NCI-H510A (cell line): ENCODE measurements around the gene SIAE.
"Not testable (repeated sequence)": the region's sequence is repeated elsewhere in the genome, so short reads cannot be mapped to it uniquely, and the experiment has no call there.

Source experiments
- DNase-seq: peaks from one replicate; lab custom pipeline; 2025; lab: John Stamatoyannopoulos, UW

SIAE gene

DNA sequence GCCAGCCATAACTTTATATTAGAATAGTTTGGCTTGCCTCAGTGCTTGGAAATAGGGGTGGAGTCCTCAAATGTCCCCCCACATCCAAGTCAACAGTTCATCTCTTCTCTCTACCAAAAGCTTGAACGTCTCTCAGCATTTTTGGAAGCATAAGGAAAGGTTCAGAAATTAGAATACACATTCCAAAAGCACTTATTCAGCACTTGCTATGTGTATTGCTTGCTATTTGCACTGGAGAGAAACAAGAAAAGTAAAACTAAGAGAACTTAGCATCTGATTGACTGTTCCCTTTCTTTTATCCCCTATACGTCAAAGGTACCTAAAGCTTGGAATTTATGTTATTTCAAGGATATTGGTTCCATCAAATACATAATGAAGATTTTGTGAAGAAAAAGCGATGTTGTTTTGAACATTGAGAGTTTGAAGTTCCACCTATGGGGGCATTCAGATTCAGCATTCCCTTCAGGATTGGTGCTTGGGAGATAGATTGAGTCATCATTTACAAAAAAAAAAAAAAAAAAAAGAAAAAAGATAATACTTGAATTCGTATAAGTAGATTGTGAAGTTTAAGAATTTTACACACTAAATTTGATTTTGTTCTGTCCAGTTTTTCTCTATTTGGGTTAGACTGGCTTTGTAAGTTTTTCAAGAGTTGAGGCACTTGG lies 49.5 kb downstream of the SIAE start:
- no peak for DNase-seq

DNA sequence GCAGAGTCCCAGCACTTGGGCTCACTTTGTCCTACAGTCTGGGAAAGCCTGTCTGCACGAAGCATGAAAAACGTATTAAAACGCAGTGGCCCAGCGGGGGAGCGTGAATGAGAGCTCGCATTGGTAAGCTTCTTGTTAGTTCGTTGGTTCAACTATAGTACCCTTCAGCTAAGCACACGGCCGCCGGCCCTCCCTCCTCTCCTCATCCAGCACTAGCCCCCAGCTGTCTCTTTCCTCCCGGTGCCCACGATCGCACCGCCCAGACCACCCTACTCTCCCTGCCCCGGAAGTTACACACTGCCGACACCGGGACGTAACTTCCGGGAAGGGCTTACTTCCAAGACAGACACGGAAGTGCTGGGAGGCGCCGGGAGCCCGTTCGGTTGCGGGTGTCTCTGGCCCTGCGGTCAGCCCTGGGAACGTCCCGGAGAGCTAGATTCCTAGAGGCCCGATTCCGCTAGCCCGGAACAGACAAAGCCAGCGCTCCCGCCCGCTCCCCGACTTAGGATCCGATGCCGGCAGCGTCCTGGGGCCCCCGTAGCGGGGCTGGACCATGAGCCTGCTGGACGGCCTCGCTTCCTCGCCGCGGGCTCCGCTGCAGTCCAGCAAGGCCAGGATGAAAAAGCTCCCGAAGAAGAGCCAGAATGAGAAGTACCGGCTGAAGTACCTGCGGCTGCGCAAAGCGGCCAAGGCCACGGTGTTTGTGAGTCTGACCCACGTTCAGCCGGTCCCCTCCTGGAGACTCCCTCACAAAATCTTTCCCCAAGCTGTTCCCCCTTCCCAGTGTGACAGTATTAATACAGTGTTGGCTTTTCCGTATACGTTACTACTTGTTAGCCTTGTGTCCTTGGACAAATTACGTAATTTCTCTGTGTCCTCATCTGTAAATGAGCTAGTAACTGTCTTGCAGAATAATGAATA lies 50.7 kb downstream of the SIAE start, which contains the start of gene TBRG1:
Gene TBRG1, plus strand, starts transcription at position 334 of the 921 bp plus-strand sequence. Its CDS starts 220 bp downstream, at position 554.
- peak; percentile 69 for DNase-seq

DNA sequence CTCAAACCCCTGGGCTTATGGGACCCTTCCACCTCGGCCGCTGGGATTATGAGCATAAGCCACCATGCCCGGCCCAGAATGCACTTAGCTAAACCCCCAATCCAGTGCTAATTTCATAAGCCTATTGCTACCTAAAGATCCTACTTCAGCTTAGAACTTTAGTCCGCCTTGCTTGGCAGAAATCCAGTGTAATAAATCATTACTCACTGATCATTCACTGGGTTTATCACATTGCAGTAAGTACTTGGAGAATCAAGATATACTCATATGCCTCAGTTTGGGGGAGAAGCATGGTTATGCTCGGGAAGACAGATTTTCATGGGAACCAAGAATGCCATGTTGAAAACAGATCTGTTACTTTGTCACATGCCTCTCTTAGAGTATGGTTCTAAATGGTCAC lies 54.7 kb downstream of the SIAE start:
- no peak for DNase-seq

DNA sequence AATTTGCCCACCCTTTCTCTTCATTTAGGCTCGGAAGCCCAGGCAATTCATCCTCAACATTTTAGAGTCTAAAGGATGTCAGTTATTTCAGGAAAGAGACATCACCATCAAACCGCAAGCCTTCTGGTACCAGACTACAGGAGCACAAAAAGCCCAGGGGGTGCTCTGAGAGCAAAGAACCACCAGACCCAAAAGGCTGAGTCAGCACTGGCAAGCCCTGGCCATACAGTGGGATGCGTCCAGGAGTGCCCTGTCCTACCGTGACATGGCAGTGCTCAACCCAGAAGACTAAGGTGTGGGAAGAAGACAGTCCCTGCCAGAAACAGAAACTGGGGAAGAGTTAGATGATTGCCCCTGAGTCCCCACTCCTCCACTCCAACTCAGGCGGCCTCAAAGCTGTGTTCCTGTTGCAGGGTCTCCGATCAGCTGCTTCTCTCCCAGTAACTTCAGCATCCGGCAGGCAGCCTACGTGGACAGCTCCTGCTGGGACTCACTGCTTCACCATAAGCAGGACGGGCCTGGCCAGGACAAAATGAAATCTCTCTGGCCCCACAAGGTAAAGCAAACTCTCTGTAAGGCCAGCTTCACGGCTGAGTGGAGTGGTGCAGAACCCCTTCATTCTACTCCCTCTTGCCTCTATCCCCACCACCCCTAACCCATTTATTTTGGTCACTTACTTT lies 60.8 kb downstream of the SIAE start:
- DNase-seq, result no peak

DNA sequence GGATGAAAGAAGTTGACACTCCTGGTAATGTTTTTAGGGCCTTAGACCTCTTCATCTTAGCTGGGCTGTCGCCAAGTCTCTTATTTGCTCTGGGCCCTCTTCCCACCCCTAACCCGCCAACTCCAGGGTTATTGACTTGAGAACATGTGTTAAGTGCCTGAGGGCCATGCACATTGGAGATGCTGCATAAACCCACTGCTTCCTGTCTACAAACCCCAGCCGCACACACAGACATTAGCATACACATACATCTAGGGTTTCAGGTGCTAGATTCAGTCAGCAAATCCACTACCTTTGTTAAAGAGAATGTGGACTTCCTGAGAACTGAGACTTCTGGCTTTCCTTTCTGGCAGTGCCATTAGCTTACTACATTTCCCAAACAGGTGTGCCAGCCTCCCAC lies 61.5 kb downstream of the SIAE start:
- DNase-seq, result no peak

DNA sequence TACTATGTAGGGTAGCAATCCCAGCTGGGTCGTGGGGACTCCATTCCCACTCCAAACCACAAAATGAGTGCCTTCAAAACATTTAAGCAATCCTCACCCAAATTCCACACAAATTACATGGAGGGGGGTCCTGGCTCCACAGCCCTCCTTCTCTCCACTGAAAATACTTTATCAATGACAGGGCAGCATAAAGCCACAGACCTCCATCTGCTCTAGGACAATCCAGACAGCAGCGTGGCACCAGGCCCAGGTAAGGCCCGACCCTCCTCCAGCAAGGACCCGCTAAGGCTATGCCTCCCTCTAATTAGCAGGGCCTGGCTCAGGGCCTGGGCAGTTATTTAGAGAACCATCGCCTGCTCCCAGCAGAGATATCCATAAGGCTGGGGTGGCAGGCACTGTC lies 62.5 kb downstream of the SIAE start, which contains the start of gene PANX3:
Gene PANX3, plus strand, starts transcription at position 365 of the 400 bp plus-strand sequence. CDS start 129 bp downstream, outside the sequence.
- no peak for DNase-seq

DNA sequence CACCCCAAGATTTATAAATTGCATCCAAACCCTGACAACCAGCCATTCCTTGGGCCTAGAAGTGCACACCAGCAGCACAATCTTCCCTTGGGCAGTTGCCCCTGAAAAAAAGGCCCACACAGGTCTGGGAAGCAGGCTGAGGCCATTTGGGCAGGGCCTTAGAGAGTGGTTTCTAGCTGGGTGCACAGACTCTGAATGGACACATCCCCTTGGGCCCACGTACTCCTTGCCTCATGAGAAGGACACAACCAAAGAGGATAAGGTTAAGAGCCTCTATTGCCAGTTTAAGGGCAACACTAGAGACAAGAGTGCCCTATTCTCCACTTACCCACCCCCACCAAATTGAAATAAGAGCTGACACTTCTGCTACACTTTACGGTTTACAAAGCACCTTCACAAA lies 63.2 kb downstream of the SIAE start:
- no peak for DNase-seq

DNA sequence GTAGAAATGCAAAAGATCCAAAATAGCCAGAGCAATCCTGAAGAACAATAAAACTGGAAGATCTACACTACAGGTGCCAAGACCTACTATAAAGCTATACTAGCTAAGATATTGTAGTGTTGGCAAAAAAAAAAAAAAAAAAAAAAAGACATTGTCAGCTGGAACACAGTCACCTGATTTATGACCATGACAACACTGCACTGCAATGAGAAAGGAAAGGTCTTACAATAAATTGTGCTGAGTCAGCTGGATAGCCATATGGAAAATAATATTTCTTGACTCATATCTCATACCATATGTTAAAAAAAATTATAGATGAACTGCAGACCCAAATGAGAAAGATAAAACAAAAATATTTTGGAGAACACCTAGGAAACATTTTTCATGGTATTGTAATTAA lies 65.4 kb downstream of the SIAE start:
- no peak for DNase-seq

DNA sequence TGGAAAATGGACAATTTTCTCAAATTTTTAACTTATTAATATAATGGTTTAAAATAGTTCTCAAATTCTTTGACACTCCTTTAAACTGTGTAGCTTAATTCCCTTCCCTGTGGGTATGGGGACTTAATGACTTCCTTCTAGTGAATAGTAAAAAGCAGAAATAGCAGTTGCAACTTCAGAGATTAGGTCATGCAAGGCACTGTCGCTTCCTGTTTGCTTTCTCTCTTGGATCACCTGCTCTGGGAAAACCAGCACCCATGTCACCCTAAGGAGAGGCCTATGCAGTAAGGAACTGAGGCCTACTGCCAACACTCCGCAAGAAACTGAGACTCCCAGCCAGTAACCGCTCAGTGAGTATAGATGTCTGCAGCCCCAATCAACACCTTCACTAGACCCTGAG lies 67.8 kb downstream of the SIAE start:
- DNase-seq, result no peak

DNA sequence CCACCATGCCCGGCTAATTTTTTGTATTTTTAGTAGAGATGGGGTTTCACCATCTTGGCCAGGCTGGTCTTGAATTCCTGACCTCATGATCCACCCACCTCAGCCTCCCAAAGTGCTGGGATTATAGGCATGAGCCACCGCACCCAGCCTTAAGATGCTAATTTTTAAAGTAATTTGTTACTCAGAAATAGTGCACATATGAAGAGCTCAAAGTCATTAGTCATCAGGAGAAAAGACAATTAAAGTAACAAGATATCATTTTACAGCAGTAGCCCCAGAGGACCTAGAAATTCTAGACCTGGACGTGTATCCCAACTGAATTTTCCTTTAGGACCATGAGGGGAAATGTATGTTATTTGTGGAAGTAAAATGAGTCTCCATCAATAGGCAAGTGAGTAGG lies 70.8 kb downstream of the SIAE start:
- not testable (repeated sequence) for DNase-seq

DNA sequence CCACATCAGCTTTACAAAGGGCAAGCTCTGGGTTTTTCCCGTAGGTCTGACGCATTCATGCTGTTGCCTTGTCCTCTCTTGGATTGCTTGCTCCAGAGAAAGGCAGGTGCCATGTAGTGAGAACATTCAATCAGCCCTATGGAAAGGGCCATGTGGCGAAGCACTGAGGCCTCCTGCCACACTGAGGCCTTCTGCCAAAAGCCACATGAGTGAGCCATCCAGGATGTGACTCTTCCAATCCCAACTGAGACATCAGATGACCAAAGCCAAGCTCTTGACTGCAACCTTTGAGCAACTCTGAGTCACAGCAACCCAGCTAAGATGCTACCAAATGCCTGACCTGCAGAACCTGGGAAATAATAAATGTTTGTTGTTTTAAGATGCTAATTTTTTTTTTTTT lies 71.3 kb downstream of the SIAE start:
- no peak for DNase-seq

DNA sequence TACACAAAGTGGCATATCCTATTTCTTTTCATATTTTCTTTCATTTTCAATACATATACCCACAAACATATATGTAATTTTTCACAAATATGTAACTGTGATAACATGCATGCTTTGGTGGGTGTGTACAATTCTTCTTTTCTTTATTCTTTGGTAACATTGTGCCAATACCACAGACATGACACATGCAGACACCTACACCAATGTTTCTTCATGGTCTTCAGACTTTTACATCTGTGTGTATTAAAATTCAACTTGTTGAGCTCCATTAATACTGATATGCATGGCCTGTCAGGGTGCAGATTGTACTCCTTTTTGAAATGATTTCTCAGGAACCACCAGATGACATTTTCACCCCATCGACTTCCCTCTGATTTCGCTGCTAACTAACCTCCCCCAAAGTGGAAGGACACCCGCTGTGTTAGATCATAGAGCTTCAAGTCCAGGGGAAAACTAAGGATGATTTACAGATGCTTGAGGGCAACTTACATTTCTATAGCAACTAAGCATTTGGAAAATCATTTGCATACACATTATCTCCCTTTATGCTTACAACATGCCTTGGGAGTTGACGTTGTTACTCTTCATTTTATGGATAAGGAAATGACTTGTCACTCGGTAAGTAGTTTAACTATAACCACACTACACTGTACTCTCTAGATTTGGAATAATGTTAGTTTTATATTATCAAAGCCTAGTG lies 72.8 kb downstream of the SIAE start:
- DNase-seq, result no peak

DNA sequence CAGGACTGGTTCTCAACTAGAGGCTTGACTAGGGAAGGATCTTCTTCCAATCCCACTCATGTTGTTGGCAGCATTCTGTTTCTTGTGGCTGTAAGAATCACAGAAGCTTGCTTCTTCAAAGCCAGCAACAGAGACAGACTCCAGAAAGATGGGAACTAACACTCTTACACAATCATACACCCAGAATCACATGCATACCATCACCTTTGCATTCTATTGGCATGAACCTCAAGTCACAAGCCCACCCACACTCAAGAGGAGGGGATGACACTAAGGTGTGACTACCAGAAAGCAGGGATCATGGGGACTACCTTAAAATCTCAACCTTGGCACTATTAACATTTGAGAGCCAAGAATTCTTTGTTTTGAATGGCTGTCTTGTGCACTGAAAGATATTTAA lies 75.9 kb downstream of the SIAE start:
- DNase-seq, result no peak

DNA sequence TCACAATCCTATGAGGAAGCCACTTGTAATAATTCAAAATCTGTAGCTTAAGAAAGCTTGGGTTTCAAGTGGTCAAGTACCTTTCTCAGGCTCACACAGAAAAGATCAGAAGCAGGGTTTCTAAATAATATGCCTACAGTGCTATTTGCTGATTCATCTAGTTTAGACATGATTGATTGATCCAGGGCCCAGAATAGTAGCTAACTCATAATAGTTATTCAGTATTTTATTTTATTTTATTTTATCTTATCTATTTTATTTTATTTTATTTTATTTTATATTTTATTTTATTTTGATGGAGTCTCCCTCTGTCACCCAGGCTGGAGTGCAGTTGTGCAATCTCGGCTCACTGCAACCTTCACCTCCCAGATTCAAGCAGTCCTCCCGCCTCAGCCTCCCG lies 78.2 kb downstream of the SIAE start:
- DNase-seq, result no peak

DNA sequence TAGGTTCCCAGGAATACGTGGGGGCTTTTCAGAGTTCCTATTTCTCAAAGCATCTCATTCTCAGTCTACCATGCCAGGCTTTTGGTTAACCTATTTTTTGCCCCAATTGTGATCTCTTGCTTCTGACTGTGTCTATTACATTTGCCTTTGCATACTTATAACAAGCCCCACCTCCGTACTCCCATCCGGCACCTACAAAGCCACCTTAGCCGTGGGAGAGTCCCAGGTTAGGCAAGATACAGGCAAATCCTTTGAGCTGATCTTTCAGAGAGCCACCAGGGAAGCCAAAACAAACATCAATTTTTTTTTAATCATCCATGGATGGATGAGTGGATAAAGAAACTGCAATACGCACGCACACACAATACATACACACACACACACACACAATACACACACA lies 80.9 kb downstream of the SIAE start:
- no peak for DNase-seq

DNA sequence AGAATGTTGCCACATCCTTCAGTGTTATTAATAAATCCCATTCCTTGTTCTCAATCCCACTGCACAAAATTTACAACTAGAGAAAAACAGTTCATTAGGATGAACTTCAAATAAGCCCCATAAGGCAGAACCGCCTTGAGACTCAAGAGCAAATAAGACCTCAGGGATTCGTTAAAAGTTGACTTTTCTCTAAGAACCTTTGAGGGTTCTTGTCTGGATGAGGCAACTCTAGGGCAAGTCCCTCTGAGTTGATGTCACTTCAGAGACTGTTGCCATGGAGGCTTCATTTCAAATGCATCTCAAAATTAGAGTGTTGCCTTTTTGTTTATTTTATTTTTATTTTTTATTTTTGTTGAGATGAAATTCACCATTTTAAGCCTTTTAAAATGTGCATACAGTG lies 82.1 kb downstream of the SIAE start:
- DNase-seq, result no peak

DNA sequence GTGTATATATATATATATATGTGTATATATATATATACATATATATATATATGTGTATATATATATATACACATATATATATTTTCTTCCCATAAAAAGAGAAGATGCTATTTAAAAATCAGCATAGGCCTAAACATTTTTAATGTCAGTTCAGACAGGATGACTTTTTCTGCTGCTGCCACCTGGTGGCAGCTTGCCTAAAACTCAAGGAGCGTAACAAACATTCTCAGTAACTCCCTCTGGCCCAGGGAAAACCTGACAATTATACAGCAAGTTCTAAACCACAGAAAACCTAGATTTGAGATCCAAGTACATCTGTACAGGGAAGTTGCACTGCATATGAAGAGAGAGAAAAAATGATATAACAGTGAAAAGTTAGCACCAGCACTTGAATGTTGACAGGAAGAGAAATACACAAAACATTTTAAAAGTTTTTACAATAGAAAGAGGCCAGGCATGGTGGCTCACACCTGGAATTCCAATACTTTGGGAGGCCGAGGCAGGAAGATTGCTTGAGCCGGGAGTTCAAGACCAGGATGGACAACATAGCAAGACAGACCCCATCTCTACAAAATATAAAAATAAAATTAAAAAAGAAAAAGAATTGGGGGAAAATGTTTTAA lies 87.2 kb downstream of the SIAE start:
- no peak for DNase-seq

DNA sequence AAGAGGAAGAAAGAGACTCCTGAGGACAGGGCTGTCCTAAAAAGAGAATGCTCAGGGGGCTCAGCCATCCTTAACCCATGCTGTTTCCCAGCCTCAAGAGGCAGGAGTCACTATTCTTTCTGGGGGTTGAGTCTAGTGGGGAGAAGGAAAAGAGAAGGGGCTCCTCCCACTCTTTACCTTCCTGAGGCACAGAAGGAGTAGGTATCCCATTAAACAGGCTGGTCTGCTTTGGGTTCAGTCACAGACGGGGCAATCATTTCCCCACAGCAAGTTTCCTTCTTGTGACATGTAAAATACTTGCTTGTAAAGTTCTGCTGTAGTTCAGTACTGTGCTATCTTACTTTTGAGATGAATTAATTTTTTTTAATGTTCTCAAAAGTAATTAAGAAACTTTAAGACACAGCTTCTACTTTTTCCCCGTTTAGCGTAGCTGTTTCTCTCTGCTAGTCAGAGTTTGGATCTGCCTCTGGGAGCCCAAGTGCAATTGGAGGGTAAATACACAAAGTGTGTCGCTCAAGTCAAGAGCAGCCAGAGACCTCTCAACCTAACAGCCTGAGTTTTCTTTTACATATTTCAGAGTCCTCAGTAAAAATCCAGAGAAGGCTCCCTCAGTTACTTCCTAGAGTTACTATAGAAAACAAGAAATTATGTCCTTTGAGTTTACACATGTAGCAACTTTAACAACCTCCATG lies 88.7 kb downstream of the SIAE start:
- DNase-seq, result no peak

DNA sequence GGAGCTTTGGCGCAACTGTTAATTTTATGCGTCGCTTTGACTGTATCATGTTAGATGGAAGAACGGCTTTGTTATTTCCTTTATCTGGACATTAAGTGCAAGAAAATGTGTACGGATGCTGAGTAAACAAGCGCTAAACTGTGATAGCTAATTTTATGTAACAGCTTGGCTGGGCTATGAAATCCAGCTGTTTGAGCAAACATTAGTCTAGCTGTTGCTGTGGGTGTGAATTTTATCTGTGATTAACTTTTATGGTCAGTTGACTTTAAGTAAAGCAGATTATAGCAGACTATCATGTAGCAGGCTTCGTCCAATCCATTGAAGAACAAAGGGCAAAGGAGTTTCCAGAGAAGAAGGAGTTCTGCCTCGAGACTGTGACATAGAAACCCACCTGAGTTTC lies 89.8 kb downstream of the SIAE start:
- DNase-seq, result no peak
